ENCODE data around the gene TDO2. TPM values are rescaled to one million over a fixed set of nuclear protein-coding genes. Genes with fewer than 3 reads are reported as not detected.
A peak's percentile ranks its signal among the peaks of the same experiment; 100 is the strongest.

Gene TDO2
- total and polyA plus RNA-seq, 2 of the 4 experiments (the other 2 are of a cell fraction): 0.09 to 0.18 TPM

GRCh38 chr4:155875878-155876277 lies 27.6 kb upstream of the TDO2 start:
- no CpG with 5 or more reads among the region's 1 CpG for WGBS, 2 experiments (ENCODE audit: extremely low coverage in 2 of 2, insufficient read length in 1 of 2)
- H4K20me1 ChIP-seq (ENCODE audit: insufficient read depth, low read length): no peaks in the 10 kb centered on the region
- no peak overlapping the region for H2BK15ac ChIP-seq (ENCODE audit: low read depth, low read length)
- in situ Hi-C loops (cut with MboI; ENCODE audit: low sequenced_read_pairs): no loop called here
- no peak overlapping the region for H4K91ac ChIP-seq (ENCODE audit: insufficient read depth, low read depth, low read length)
- no peaks in the 10 kb centered on the region for H3K9me3 ChIP-seq (ENCODE audit: control insufficient read depth, insufficient read depth, low read length)
- H3K4ac ChIP-seq (ENCODE audit: low read depth, low read length): no peak overlapping the region
- no peak for DNase-seq
- H2BK20ac ChIP-seq (ENCODE audit: low read depth, low read length): no peak overlapping the region
- no peak overlapping the region for H2AK5ac ChIP-seq (ENCODE audit: low read depth, low read length)
- POLR2A ChIA-PET (ENCODE audit: unreplicated experiment): no interaction called here
- H3K23ac ChIP-seq (ENCODE audit: low read depth, low read length): no peak overlapping the region
- H2BK120ac ChIP-seq (ENCODE audit: low read depth, low read length): no peak overlapping the region
- no peaks in the 10 kb centered on the region for H3K9me1 ChIP-seq (ENCODE audit: insufficient read depth, low read length)
- no peaks in the 10 kb centered on the region for H3K27me3 ChIP-seq (ENCODE audit: control insufficient read depth, insufficient read depth, low read length)
- H2BK5ac ChIP-seq (ENCODE audit: low read depth, low read length, poor library complexity, severe bottlenecking): no peak overlapping the region
- no peak overlapping the region for H3K27ac ChIP-seq (ENCODE audit: insufficient read depth, low read length)
- H3K36me3 ChIP-seq (ENCODE audit: control insufficient read depth, insufficient read depth, low read length): no peaks in the 10 kb centered on the region
- CTCF ChIA-PET: no interaction called here
- H4K8ac ChIP-seq (ENCODE audit: low read depth in 2 of 2, low read length in 2 of 2): no peak overlapping the region
- intact Hi-C loops (cut with micrococcal nuclease): no loop called here
- H3K18ac ChIP-seq (ENCODE audit: low read depth, low read length): no peak overlapping the region
- TF ChIP-seq MXI1 (IDR thresholded peaks at IDR 0.05; ENCODE audit: borderline replicate concordance, low read depth, low read length) (no peak), MAFK (IDR thresholded peaks at IDR 0.05; ENCODE audit: low read depth, low read length) (peak; percentile 57; the same call in 1 of the 2 replicates)
- no peak overlapping the region for H3K4me3 ChIP-seq (ENCODE audit: insufficient read depth, low read depth, low read length)
- dilution Hi-C loops (cut with HindIII; ENCODE audit: low sequenced_read_pairs, unreplicated experiment): no loop called here
- no peak overlapping the region for H3K9ac ChIP-seq (ENCODE audit: low read depth, low read length)
- H3K4me2 ChIP-seq (ENCODE audit: low read depth, low read length): no peak overlapping the region
- no peaks in the 10 kb centered on the region for H3K4me1 ChIP-seq (ENCODE audit: control insufficient read depth, insufficient read depth, low read length)
- H4K5ac ChIP-seq (ENCODE audit: low read depth, low read length): no peak overlapping the region
- no TSS peak for BruUV-seq (replicated peaks)
- no peak overlapping the region for H2AK9ac ChIP-seq (replicated peaks; ENCODE audit: low read depth, low read length, poor library complexity)
- no peaks in the 10 kb centered on the region for H3K79me1 ChIP-seq (ENCODE audit: low read depth in 1 of 2, low read length in 2 of 2)
- H3K56ac ChIP-seq (ENCODE audit: extremely low read depth, insufficient read depth, low read length): no peak overlapping the region
- H3K14ac ChIP-seq (replicated peaks; ENCODE audit: low read depth, low read length): no peak overlapping the region
- no peak for ATAC-seq (ENCODE audit: low read depth)
- no peak overlapping the region for H2AFZ ChIP-seq (replicated peaks; ENCODE audit: low read length, poor library complexity)

Measured in IMR-90 (cell line).